BE2C (cell line): ENCODE results near the gene MFSD6.

Experiments used
- DNase-seq: peaks from one replicate; pipeline ENCODE4 v3.0.0-alpha.2; 2020
- H3K27me3 ChIP-seq: fragments of 250-450 bp; sonication (Bioruptor Pico); 2 replicates; pipeline ENCODE4 v1.5.1; 2020; ENCODE audit warnings: mild to moderate bottlenecking
- H3K36me3 ChIP-seq: fragments of 250-450 bp; sonication (Bioruptor Pico); 2 replicates; pipeline ENCODE4 v1.5.1; 2020; ENCODE audit warnings: mild to moderate bottlenecking
- H3K4me1 ChIP-seq: fragments of 250-450 bp; sonication (Bioruptor Pico); 2 replicates; pipeline ENCODE4 v1.5.1; 2020
- H3K4me3 ChIP-seq: 2 replicates; pipeline ENCODE4 v1.5.1; 2011; ENCODE audit warnings: low read depth, low read length
- H3K9me3 ChIP-seq: fragments of 250-450 bp; sonication (Bioruptor Pico); 2 replicates; pipeline ENCODE4 v1.5.1; 2020
- CTCF ChIP-seq: IDR thresholded peaks from 2 replicates; pipeline ENCODE4 v1.5.1; 2012; ENCODE audit warnings: mild to moderate bottlenecking, low read depth, low read length

Gene MFSD6

DNA sequence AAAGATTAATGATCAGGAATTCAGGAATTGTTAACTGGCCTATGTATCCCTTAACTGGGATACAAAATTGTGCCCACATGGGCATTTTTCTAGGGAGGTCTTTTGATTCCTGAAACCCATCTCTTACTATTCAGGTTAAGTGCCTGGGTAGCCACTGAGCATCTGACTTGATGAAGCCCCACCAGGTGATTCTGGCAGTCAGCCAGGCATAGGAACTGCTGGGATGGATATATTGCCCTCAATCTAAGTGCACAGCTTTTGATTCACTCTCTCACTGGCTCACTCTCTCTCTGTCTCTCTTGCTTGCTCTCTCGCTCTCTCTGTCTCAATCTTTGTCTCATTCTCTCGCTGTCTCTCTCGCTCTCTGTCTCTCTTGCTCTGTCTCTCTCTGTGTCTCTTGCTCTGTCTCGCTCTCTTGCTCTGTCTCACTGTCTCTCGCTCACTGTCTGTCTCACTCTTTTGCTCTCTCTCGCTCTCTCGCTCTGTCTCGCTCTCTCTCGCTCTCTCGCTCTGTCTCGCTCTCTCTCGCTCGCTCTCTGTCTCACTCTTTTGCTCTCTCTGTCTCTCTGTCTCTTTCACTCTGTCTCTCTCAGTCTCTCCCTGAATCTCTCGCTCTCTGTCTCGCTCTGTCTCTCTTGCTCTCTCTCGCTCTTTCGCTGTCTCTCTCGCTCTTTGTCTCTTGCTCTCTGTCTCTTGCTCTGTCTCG lies 42.5 kb upstream of the MFSD6 start:
- no peaks in the 10 kb centered on the region for H3K4me1 ChIP-seq
- no peaks in the 10 kb centered on the region for H3K9me3 ChIP-seq
- no peaks in the 10 kb centered on the region for H3K36me3 ChIP-seq
- no peak for TF ChIP-seq CTCF
- no peak for DNase-seq
- no peak overlapping the region for H3K4me3 ChIP-seq
- H3K27me3 ChIP-seq = no peaks in the 10 kb centered on the region

DNA sequence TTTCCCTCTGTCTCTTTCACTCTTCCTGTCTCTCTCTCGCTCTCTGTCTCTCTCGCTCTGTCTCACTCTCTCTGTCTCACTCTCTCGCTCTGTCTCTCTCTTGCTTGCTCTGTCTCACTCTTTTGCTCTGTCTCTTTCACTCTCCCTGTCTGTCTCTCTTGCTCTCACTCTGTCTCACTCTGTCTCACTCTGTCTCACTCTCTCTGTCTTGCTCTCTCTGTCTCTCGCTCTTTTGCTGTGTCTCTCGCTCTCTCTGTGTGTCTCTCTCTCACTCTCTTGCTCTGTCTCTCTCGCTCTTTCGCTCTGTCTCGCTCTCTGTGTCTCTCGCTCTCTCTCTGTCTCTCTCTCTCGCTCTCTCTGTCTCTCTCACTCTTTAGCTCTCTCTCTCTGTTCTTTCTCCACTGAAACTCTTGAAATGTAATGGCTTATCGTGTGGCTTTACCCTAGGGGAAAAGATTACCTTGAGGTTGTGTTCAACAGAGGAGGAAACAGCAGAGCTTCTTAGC lies 41.9 kb upstream of the MFSD6 start:
- no peak for DNase-seq
- no peaks in the 10 kb centered on the region for H3K27me3 ChIP-seq
- no peak for TF ChIP-seq CTCF
- no peaks in the 10 kb centered on the region for H3K9me3 ChIP-seq
- no peaks in the 10 kb centered on the region for H3K4me1 ChIP-seq
- H3K4me3 ChIP-seq = no peak overlapping the region
- H3K36me3 ChIP-seq = no peaks in the 10 kb centered on the region

DNA sequence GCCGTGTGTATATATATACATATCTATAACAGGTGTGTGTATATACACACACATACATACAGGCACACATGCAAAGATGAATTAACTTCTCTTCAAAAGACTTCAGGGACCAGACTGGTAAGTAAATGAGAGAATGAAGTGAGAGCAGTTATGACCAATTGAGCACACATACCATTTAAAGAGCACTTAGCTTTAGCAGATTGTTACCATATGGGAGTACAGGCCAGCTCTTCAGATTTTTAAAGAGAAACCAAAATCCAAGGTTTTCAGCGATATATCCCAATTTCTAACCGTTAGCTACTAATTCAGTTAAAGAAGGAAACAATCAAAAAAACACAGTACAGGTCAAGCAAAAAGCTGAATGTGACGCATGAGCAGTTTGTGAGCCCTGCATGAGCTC lies 41.1 kb upstream of the MFSD6 start:
- H3K4me1 ChIP-seq = no peaks in the 10 kb centered on the region
- no peaks in the 10 kb centered on the region for H3K36me3 ChIP-seq
- no peaks in the 10 kb centered on the region for H3K27me3 ChIP-seq
- no peak for TF ChIP-seq CTCF
- H3K4me3 ChIP-seq = no peak overlapping the region
- H3K9me3 ChIP-seq = no peaks in the 10 kb centered on the region
- DNase-seq = no peak

- no peaks in the 10 kb centered on the region for H3K27me3 ChIP-seq
- H3K9me3 ChIP-seq = no peaks in the 10 kb centered on the region
- TF ChIP-seq CTCF = no peak
- DNase-seq = no peak
- H3K36me3 ChIP-seq = no peaks in the 10 kb centered on the region
- no peak overlapping the region for H3K4me3 ChIP-seq
- no peaks in the 10 kb centered on the region for H3K4me1 ChIP-seq
Measured at GRCh38 chr2:190369635-190370034, 38.5 kb upstream of the MFSD6 start.

DNA sequence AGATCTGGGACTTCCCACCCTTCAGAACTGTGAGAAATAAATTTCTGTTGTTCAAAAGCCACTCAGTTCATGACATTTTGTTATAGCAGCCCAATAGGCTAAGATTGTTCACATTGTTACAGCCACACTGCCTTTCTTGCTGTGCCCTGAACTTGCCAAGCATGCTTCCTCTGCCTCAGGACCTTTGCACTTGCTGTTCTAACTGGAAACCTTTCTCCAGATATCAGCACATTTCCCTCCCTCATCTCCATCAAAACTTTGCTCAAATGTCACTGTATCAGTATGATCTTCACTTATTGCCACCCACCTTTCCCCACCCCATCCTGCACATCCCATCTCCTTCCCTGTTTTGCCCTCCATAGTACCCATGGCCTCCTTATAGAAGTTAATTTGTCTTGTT lies 32.1 kb upstream of the MFSD6 start:
- TF ChIP-seq CTCF = no peak
- H3K36me3 ChIP-seq = no peaks in the 10 kb centered on the region

DNA sequence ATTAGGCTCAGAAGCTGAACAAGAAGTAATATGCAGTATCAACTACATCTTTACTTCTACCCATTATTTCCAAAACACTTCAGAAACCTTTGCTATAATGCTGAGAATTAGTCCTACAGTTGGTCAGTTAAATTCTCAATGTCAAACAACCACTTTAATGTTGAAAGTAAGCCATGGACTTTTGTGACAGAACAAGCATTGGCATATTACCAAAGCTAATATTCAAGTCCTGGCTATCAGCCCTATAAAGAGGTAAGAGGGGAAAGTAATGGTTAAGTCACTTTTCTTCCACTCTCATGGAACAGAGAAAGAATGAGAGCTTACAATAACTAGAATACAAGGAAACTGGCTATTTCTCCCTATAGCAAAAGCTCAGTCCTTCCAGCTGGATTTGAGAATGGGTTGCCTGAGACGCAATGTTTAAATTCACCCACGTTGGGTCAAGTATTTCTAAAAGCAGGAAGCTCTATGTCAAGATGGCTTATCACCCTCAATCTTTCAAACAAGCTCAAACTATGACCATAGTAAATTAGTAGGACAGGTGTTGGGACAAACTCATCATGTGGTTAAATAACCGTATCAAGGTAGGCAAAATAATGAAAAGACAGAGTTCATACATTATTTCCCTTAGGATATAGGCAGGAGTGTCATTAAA lies 31.4 kb upstream of the MFSD6 start:
- TF ChIP-seq CTCF = no peak
- no peak for DNase-seq
- Histone ChIP-seq H3K4me3 (no peak overlapping the region), H3K4me1 (peaks cover 18% of the 10 kb centered on the region), H3K9me3 (no peaks in the 10 kb centered on the region), H3K27me3 (no peaks in the 10 kb centered on the region), H3K36me3 (no peaks in the 10 kb centered on the region)

More for the DNA sequence above, 32.1 kb upstream of the MFSD6 start:
- Histone ChIP-seq H3K9me3 (no peaks in the 10 kb centered on the region), H3K4me3 (no peak overlapping the region), H3K4me1 (peaks cover 11% of the 10 kb centered on the region), H3K27me3 (no peaks in the 10 kb centered on the region)
- no peak for DNase-seq
